Measurements from ENCODE around the gene KIR3DL2. TPM values are rescaled to one million over a fixed set of nuclear protein-coding genes. Genes with fewer than 3 reads are reported as not detected.

Gene KIR3DL2
- total RNA-seq, 1 donor from 2014 or later: not detected

DNA sequence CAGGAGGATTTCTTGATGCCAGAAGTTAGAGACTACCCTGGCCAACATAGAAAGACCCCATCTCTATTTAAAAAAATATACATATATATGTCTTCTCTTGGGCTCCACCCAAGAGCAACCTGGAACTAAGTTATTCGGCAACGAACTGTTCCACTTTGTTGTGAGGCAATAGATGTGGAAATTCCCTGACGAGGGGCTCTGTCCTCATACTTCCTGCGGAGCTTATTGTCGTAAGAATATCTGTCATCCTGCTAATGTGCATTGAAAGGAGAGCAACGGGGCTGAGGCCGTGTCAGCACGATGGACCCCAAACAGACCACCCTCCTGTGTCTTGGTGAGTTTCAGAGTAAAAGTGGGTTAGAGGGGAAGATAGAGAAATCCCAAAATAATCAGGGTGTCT is 23.7 kb downstream of the KIR3DL2 start, which contains the start of gene FCAR:
FCAR (plus strand) TSS at position 246 of the 400 bp plus-strand sequence; CDS start at position 301, 55 bp downstream.
- no peak within 1 kb of the TSS for H3K27ac Mint-ChIP-seq
- peaks cover 4% of the 10 kb centered on the region for H3K4me1 Mint-ChIP-seq (ENCODE audit: low read depth)
- H3K4me3 Mint-ChIP-seq (ENCODE audit: low read depth): no peak within 1 kb of the TSS
- TF ChIP-seq, protein P1, sequence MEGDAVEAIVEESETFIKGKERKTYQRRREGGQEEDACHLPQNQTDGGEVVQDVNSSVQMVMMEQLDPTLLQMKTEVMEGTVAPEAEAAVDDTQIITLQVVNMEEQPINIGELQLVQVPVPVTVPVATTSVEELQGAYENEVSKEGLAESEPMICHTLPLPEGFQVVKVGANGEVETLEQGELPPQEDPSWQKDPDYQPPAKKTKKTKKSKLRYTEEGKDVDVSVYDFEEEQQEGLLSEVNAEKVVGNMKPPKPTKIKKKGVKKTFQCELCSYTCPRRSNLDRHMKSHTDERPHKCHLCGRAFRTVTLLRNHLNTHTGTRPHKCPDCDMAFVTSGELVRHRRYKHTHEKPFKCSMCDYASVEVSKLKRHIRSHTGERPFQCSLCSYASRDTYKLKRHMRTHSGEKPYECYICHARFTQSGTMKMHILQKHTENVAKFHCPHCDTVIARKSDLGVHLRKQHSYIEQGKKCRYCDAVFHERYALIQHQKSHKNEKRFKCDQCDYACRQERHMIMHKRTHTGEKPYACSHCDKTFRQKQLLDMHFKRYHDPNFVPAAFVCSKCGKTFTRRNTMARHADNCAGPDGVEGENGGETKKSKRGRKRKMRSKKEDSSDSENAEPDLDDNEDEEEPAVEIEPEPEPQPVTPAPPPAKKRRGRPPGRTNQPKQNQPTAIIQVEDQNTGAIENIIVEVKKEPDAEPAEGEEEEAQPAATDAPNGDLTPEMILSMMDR (IDR thresholded peaks at IDR 0.05; ENCODE audit: unreplicated experiment): no peak
- H3K27me3 Mint-ChIP-seq: peaks cover 20% of the 10 kb centered on the region
- H3K9me3 Mint-ChIP-seq (ENCODE audit: low read depth): no peaks in the 10 kb centered on the region
- DNase-seq (ENCODE audit: low spot score, unreplicated experiment): no peak
- no peaks in the 10 kb centered on the region for H3K36me3 Mint-ChIP-seq (ENCODE audit: insufficient read depth)

DNA sequence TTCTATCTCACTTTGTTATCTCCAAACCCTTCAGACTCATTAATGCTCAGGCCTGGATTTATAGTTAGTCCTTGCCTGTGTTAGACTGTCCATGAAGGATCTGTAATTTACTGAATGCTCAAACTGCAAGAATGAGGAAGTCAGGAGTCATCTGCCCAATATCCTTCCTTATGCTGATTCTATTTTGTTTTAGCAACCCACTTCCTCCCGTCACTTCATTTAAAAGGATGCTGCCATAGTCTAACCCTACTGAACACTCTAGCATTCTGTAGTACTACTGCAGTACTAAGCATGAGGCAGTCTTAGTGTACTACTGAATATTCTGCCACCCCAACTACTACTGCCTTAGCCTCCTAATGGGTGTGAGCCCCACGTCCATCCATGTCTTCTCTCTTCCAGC is 25.3 kb downstream of the KIR3DL2 start:
- H3K36me3 Mint-ChIP-seq (ENCODE audit: insufficient read depth): no peaks in the 10 kb centered on the region

DNA sequence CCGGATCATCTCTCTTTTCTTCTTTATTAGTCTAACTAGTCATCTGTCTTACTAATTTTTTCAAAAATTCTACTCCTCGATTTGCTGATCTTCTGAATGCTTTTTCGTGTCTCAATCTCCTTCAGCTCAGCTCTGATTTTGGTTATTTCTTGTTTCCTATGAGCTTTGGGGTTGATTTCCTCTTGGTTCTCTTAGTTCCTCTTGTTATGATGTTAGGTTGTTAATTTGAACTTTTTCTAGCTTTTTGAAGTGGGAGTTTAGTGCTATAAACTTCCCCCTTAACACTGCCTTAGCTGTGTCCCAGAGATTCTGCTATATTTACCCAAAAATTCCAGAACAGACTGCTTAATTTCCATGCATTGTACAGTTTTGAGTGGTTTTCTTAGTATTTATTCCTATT is 27.2 kb downstream of the KIR3DL2 start:
- H3K27me3 Mint-ChIP-seq: peaks cover 42% of the 10 kb centered on the region
- no peak overlapping the region for H3K27ac Mint-ChIP-seq
- H3K4me3 Mint-ChIP-seq (ENCODE audit: low read depth): no peak overlapping the region
- TF ChIP-seq, protein P1 (IDR thresholded peaks at IDR 0.05; ENCODE audit: unreplicated experiment): no peak
- H3K4me1 Mint-ChIP-seq (ENCODE audit: low read depth): peaks cover 3% of the 10 kb centered on the region
- no peak for DNase-seq (ENCODE audit: low spot score, unreplicated experiment)
- no peaks in the 10 kb centered on the region for H3K36me3 Mint-ChIP-seq (ENCODE audit: insufficient read depth)
- H3K9me3 Mint-ChIP-seq (ENCODE audit: low read depth): no peaks in the 10 kb centered on the region

More for the DNA sequence above, 25.3 kb downstream of the KIR3DL2 start:
- H3K9me3 Mint-ChIP-seq (ENCODE audit: low read depth): no peaks in the 10 kb centered on the region
- H3K4me3 Mint-ChIP-seq (ENCODE audit: low read depth): no peak overlapping the region
- DNase-seq (ENCODE audit: low spot score, unreplicated experiment): no peak
- no peak overlapping the region for H3K27ac Mint-ChIP-seq
- H3K4me1 Mint-ChIP-seq (ENCODE audit: low read depth): peaks cover 4% of the 10 kb centered on the region
- TF ChIP-seq, protein P1 (IDR thresholded peaks at IDR 0.05; ENCODE audit: unreplicated experiment): no peak
- H3K27me3 Mint-ChIP-seq: peaks cover 31% of the 10 kb centered on the region

DNA sequence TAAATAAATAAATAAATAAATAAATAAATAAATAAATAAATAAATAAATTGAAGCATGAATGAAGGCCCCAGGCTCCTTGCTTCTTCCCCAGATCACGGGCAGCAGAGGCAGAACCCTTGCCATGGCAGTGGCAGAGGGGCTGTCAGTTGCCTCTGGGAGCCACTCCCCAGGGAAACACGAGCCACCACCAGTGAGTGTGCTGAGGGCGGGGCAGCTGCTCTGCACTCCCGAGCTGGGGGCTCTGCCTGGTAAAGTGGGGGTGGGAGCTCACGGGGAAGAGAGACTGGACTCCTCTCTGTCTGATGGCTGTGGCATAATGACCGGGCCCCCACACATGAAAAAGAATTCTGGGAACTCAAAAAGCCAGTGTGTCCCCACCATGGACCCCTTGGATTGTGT is 31.6 kb downstream of the KIR3DL2 start:
- no peaks in the 10 kb centered on the region for H3K9me3 Mint-ChIP-seq (ENCODE audit: low read depth)
- TF ChIP-seq, protein P1 (IDR thresholded peaks at IDR 0.05; ENCODE audit: unreplicated experiment): no peak
- no peak for DNase-seq (ENCODE audit: low spot score, unreplicated experiment)
- no peaks in the 10 kb centered on the region for H3K36me3 Mint-ChIP-seq (ENCODE audit: insufficient read depth)
- peaks cover 32% of the 10 kb centered on the region for H3K27me3 Mint-ChIP-seq
- H3K4me3 Mint-ChIP-seq (ENCODE audit: low read depth): no peak overlapping the region
- no peak overlapping the region for H3K27ac Mint-ChIP-seq
- peaks cover 3% of the 10 kb centered on the region for H3K4me1 Mint-ChIP-seq (ENCODE audit: low read depth)

DNA sequence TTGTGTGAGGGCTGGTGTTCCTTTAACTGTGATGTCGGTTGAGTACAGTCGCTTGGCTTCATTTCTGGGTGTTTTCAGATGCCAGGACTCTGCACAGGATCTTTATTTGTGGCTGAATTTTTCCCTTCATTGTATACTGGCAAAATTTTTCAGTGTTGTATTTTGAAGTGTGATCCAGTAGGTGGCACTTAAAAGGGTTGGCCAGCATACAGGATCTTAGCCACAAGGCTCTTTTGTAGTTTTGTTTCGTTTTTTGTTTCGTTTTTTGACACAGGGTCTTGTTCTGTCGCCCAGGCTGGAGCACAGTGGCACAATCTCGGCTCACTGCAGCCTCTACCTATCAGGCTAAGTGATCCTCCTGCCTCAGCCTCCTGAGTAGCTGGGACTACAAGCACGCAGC is 32.5 kb downstream of the KIR3DL2 start:
- Mint-ChIP-seq H3K27me3 (peaks cover 25% of the 10 kb centered on the region), H3K27ac (no peak overlapping the region), H3K36me3 (ENCODE audit: insufficient read depth) (no peaks in the 10 kb centered on the region), H3K9me3 (ENCODE audit: low read depth) (no peaks in the 10 kb centered on the region), H3K4me3 (ENCODE audit: low read depth) (no peak overlapping the region), H3K4me1 (ENCODE audit: low read depth) (peaks cover 3% of the 10 kb centered on the region)
- TF ChIP-seq, protein P1 (IDR thresholded peaks at IDR 0.05; ENCODE audit: unreplicated experiment): no peak
- no peak for DNase-seq (ENCODE audit: low spot score, unreplicated experiment)

Measured in progenitor cell of endocrine pancreas (in vitro differentiated cells).